GM21390 (cell line): Measurements from ENCODE around the gene CCDC57.

ENCODE experiments used
- ATAC-seq: cut with Tn5 transposase; IDR thresholded peaks from one replicate; pipeline ENCODE4 v1.9.1; 2021; ENCODE audit not compliant: unreplicated experiment

Gene CCDC57

GRCh38 chr17:82096709-82097183 is 115.9 kb downstream of the CCDC57 start:
- ATAC-seq, result no peak

- ATAC-seq, result no peak
Measured at GRCh38 chr17:82095777-82096708, 116.6 kb downstream of the CCDC57 start.

- no peak for ATAC-seq
Measured at GRCh38 chr17:82094931-82095776, 117.5 kb downstream of the CCDC57 start.

GRCh38 chr17:82092995-82093751 is 119.5 kb downstream of the CCDC57 start:
- no peak for ATAC-seq

GRCh38 chr17:82092628-82092994 is 120.0 kb downstream of the CCDC57 start:
- ATAC-seq, result no peak

- no peak for ATAC-seq
Measured at GRCh38 chr17:82092094-82092586, 120.5 kb downstream of the CCDC57 start.

- no peak for ATAC-seq
Measured at GRCh38 chr17:82091264-82092066, 121.2 kb downstream of the CCDC57 start.

- no peak for ATAC-seq
Measured at GRCh38 chr17:82090549-82091263, 121.9 kb downstream of the CCDC57 start.

GRCh38 chr17:82089723-82090548 is 122.7 kb downstream of the CCDC57 start:
- ATAC-seq, result no peak

GRCh38 chr17:82088838-82089722 is 123.6 kb downstream of the CCDC57 start:
- no peak for ATAC-seq

GRCh38 chr17:82087961-82088837 is 124.4 kb downstream of the CCDC57 start:
- ATAC-seq, result no peak

GRCh38 chr17:82086941-82087906 is 125.4 kb downstream of the CCDC57 start:
- no peak for ATAC-seq

GRCh38 chr17:82085931-82086764 is 126.5 kb downstream of the CCDC57 start:
- ATAC-seq, result no peak

- no peak for ATAC-seq
Measured at GRCh38 chr17:82085031-82085861, 127.4 kb downstream of the CCDC57 start.
